Ovary (tissue), 3 donors: ENCODE measurements around the gene RAVER2.

Source experiments
- CTCF ChIP-seq, 3 donors: fragments of 450-650 bp in 2 of 3; fragments of 200-600 bp in 1 of 3; IDR thresholded peaks; one replicate each; pipeline versions ENCODE4 v1.5.1 to v1.8.0; 2016 to 2022; ENCODE audit warnings: antibody characterized with exemption in 3 of 3, mild to moderate bottlenecking in 1 of 3
- POLR2A ChIP-seq: fragments of 450-650 bp; IDR thresholded peaks from one replicate; pipeline ENCODE4 v1.6.1; 2017; ENCODE audit warnings: antibody characterized with exemption, mild to moderate bottlenecking, moderate library complexity
- donor health status: DM: no; HTN: no; CAD: no.

- TF ChIP-seq CTCF (IDR thresholded peaks at IDR 0.05): peak; percentile 55 to 83 (median 81)
- TF ChIP-seq POLR2A: no peak
These were observed 79.0 kb downstream of the RAVER2 start for GRCh38 chr1:64823691-64824476.
